DND-41 (cell line): Measurements from ENCODE around the gene CCSAP.

ENCODE experiments used
- ATAC-seq: fragments of 200-7000 bp; cut with Tn5 transposase; 3 replicates; pipeline ENCODE4 v1.9.1; 2021; ENCODE audit warnings: low read depth; ENCODE audit not compliant: insufficient read depth
- DNase-seq: peaks from one replicate; pipeline ENCODE4 v3.0.0-alpha.2; 2020
- H2AFZ ChIP-seq: 2 replicates; pipeline ENCODE4 v1.6.0; 2012; ENCODE audit warnings: low read depth, low read length
- H3K27ac ChIP-seq: 2 replicates; pipeline ENCODE4 v1.5.1; 2012; ENCODE audit warnings: low read length, inconsistent platforms
- H3K27me3 ChIP-seq: fragments of 200-600 bp; sonication (generic); 2 replicates; pipeline ENCODE4 v1.6.0; 2012; ENCODE audit warnings: low read length, mild to moderate bottlenecking, inconsistent platforms; ENCODE audit not compliant: insufficient read depth, poor library complexity
- H3K36me3 ChIP-seq: 2 replicates; pipeline ENCODE4 v1.5.1; 2012; ENCODE audit warnings: low read length, inconsistent platforms; ENCODE audit not compliant: insufficient read depth
- H3K4me1 ChIP-seq: 2 replicates; pipeline ENCODE4 v1.5.1; 2012; ENCODE audit warnings: mild to moderate bottlenecking, low read length; ENCODE audit not compliant: insufficient read depth
- H3K4me2 ChIP-seq: 2 replicates; pipeline ENCODE4 v1.6.0; 2012; ENCODE audit warnings: mild to moderate bottlenecking, moderate library complexity, low read length, inconsistent platforms; ENCODE audit not compliant: insufficient read depth
- H3K4me3 ChIP-seq, 2 experiments: fragments of 200-600 bp in 1 of 2; shearing (Covaris generic) in 1 of 2; 2 replicates each; pipeline ENCODE4 v1.5.1; 2012 to 2016; ENCODE audit warnings: inconsistent platforms in 2 of 2, low read length in 2 of 2, mild to moderate bottlenecking in 2 of 2, low read depth in 1 of 2, moderate library complexity in 1 of 2
- H3K79me2 ChIP-seq: 2 replicates; pipeline ENCODE4 v1.6.0; 2012; ENCODE audit warnings: low read length, inconsistent platforms; ENCODE audit not compliant: insufficient read depth
- H3K9ac ChIP-seq: 2 replicates; pipeline ENCODE4 v1.6.0; 2012; ENCODE audit warnings: low read depth, mild to moderate bottlenecking, inconsistent platforms, low read length, moderate library complexity
- H3K9me3 ChIP-seq: 2 replicates; pipeline ENCODE4 v1.5.1; 2012; ENCODE audit warnings: low read length, moderate library complexity, mild to moderate bottlenecking, inconsistent platforms; ENCODE audit not compliant: insufficient read depth, severe bottlenecking
- H4K20me1 ChIP-seq: 2 replicates; pipeline ENCODE4 v1.6.0; 2012; ENCODE audit warnings: low read length; ENCODE audit not compliant: insufficient read depth
- EZH2 ChIP-seq: IDR thresholded peaks from 3 replicates; pipeline ENCODE4 v1.6.1; 2012; ENCODE audit warnings: borderline replicate concordance, low read depth, mild to moderate bottlenecking, moderate library complexity, low read length, inconsistent platforms; ENCODE audit not compliant: severe bottlenecking
- TF ChIP-seq, protein P1 (sequence below): IDR thresholded peaks from 2 replicates; pipeline ENCODE4 v1.5.1; 2012; ENCODE audit warnings: borderline replicate concordance, low read length, moderate library complexity, mild to moderate bottlenecking; ENCODE audit not compliant: poor library complexity, severe bottlenecking; ENCODE audit errors: extremely low read depth

CCSAP gene

DNA sequence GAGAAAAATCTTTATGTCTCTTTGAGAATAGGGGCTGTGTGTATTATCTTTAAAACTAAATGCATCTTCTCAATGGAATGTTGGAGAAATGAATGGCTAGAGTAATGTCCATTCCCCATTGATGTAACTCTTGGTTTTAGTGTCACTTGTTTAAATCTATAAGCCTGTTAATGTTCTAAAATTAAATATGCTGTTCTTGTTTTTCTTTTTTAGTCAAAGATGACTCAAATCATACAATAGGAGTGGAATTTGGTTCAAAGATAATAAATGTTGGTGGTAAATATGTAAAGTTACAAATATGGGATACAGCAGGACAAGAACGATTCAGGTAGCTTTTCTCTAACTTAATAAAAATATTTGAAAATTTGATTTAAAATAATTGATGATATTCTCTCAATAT, 54.3 kb downstream of the CCSAP start:
- Histone ChIP-seq H3K4me1 (no peaks in the 10 kb centered on the region), H3K79me2 (peaks cover 47% of the 10 kb centered on the region), H3K36me3 (peaks cover 14% of the 10 kb centered on the region; the same call in 1 of the 2 replicates), H3K4me3 (no peak overlapping the region), H3K27ac (no peak overlapping the region), H4K20me1 (peaks cover 4% of the 10 kb centered on the region; the same call in 1 of the 2 replicates), H3K27me3 (no peaks in the 10 kb centered on the region), H3K9ac (no peak overlapping the region), H2AFZ (no peak overlapping the region), H3K4me2 (no peak overlapping the region), H3K9me3 (no peaks in the 10 kb centered on the region)
- DNase-seq (no peak), ATAC-seq (no peak)
- no peak for TF ChIP-seq EZH2
- TF ChIP-seq, protein P1, sequence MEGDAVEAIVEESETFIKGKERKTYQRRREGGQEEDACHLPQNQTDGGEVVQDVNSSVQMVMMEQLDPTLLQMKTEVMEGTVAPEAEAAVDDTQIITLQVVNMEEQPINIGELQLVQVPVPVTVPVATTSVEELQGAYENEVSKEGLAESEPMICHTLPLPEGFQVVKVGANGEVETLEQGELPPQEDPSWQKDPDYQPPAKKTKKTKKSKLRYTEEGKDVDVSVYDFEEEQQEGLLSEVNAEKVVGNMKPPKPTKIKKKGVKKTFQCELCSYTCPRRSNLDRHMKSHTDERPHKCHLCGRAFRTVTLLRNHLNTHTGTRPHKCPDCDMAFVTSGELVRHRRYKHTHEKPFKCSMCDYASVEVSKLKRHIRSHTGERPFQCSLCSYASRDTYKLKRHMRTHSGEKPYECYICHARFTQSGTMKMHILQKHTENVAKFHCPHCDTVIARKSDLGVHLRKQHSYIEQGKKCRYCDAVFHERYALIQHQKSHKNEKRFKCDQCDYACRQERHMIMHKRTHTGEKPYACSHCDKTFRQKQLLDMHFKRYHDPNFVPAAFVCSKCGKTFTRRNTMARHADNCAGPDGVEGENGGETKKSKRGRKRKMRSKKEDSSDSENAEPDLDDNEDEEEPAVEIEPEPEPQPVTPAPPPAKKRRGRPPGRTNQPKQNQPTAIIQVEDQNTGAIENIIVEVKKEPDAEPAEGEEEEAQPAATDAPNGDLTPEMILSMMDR, result no peak

DNA sequence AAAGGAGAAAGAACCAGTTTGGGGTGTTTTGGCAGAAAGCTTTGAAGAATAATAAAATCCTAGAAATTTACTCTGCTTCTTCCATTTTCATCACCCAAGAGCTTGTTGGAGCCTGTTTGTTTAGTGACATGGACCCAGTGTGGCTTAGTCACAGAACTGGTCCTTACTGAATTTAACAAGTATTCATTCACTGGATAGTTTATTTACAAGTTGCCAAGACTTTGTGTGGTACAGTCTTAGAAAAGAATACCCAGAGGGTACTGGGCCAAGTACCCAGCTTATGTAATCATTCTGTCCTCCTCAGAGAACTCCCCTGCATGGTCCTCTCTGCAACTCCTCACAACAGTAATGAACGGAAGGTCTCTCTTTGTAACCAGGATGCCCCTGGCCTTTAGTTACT, 55.6 kb downstream of the CCSAP start:
- Histone ChIP-seq H4K20me1 (peaks cover 7% of the 10 kb centered on the region; the same call in 1 of the 2 replicates), H3K9ac (no peak overlapping the region), H3K9me3 (no peaks in the 10 kb centered on the region), H3K27me3 (peaks cover 2% of the 10 kb centered on the region), H2AFZ (no peak overlapping the region), H3K79me2 (peaks cover 56% of the 10 kb centered on the region), H3K4me1 (no peaks in the 10 kb centered on the region), H3K4me2 (no peak overlapping the region), H3K27ac (no peak overlapping the region), H3K36me3 (peaks cover 14% of the 10 kb centered on the region; the same call in 1 of the 2 replicates), H3K4me3 (no peak overlapping the region)
- DNase-seq, result no peak
- TF ChIP-seq, protein P1, result no peak
- no peak for TF ChIP-seq EZH2
- no peak for ATAC-seq

- peaks cover 64% of the 10 kb centered on the region for H3K79me2 ChIP-seq
These were observed 56.6 kb downstream of the CCSAP start for GRCh38 chr1:229286099-229286766.

More at GRCh38 chr1:229286099-229286766, 56.6 kb downstream of the CCSAP start:
- Histone ChIP-seq H3K9me3 (no peaks in the 10 kb centered on the region), H3K4me2 (no peak overlapping the region), H3K4me3 (no peak overlapping the region), H3K36me3 (peaks cover 12% of the 10 kb centered on the region; the same call in 1 of the 2 replicates), H3K27me3 (peaks cover 2% of the 10 kb centered on the region), H3K27ac (no peak overlapping the region), H2AFZ (no peak overlapping the region), H3K4me1 (no peaks in the 10 kb centered on the region), H4K20me1 (peaks cover 7% of the 10 kb centered on the region; the same call in 1 of the 2 replicates), H3K9ac (no peak overlapping the region)
- no peak for ATAC-seq
- TF ChIP-seq EZH2, result no peak
- TF ChIP-seq, protein P1, result no peak
- no peak for DNase-seq
